Left lung (tissue), 10 donors: ENCODE measurements around the gene IL3RA. TPM values are rescaled to one million over a fixed set of nuclear protein-coding genes. Genes with fewer than 3 reads are reported as not detected.
"Not testable (repeated sequence)": the region's sequence is repeated elsewhere in the genome, so short reads cannot be mapped to it uniquely, and the experiment has no call there.

ENCODE experiments used
- ATAC-seq: fragments of 200-7000 bp; cut with Tn5 transposase; one replicate; pipeline ENCODE4 v1.9.1; 2020; ENCODE audit warnings: moderate library complexity
- DNase-seq, 4 donors: peaks; one replicate each; pipeline ENCODE4 v3.0.0-alpha.2; 2013 to 2020
- H3K27ac ChIP-seq, 2 donors: fragments of 200-600 bp; sonication (generic) in 1 of 2; one replicate each; pipeline versions ENCODE4 v1.5.0 to v1.8.0; 2020 to 2021
- H3K27me3 ChIP-seq, 2 donors: fragments of 200-600 bp; sonication (generic) in 1 of 2; one replicate each; pipeline versions ENCODE4 v1.5.0 to v1.8.0; 2020 to 2021
- H3K36me3 ChIP-seq, 2 donors: fragments of 200-600 bp; sonication (generic) in 1 of 2; one replicate each; pipeline versions ENCODE4 v1.5.0 to v1.8.0; 2020 to 2021
- H3K4me1 ChIP-seq, 2 donors: fragments of 200-600 bp; one replicate each; pipeline ENCODE4 v1.8.0; 2021
- H3K4me3 ChIP-seq, 2 donors: fragments of 200-600 bp; sonication (generic) in 1 of 2; one replicate each; pipeline versions ENCODE4 v1.5.0 to v1.8.0; 2020 to 2021; ENCODE audit warnings: mild to moderate bottlenecking in 1 of 2
- H3K9me3 ChIP-seq, 2 donors: fragments of 200-600 bp; sonication (generic) in 1 of 2; one replicate each; pipeline versions ENCODE4 v1.5.0 to v1.8.0; 2020 to 2021
- intact Hi-C, 2 donors: fragments of 100-400 bp; cut with DNase I; formaldehyde crosslinking; loops; one replicate each; pipeline versions ENCODE4 v1.11.2 to v1.14.2; 2022
- polyA plus RNA-seq, 6 donors: library from polyadenylated mRNA; unstranded; fragments of 120-200 nt; gene quantifications; one replicate each; pipeline ENCODE4 v1.2.1, GENCODE V29; 2013; ENCODE audit not compliant: insufficient read length in 6 of 6
- total RNA-seq, 2 donors: library from RNA; stranded (reverse); fragmentation: NEBNext Ultra II Directional; extraction: Animal tissue kit (Norgen Biotek cat#: 25700); gene quantifications; one replicate each; pipeline ENCODE4 v1.2.1, GENCODE V29; 2021
- TF ChIP-seq, protein P1 (sequence below), 2 donors: fragments of 200-600 bp; sonication (generic) in 1 of 2; IDR thresholded peaks; one replicate each; pipeline versions ENCODE4 v1.5.0 to v1.8.0; 2021; ENCODE audit warnings: antibody characterized with exemption in 2 of 2
- donor health status: DM: no; HTN: yes; CAD: no.
- donor health status: DM: no; HTN: no; CAD: no.

Gene IL3RA
- total and polyA plus RNA-seq, 8 donors: 13.9 to 26.6 (median 24.5) TPM

- Histone ChIP-seq H3K36me3 (peaks cover 0 to 36% of the 10 kb centered on the region in 2 donors), H3K4me3 (no peak overlapping the region), H3K27me3 (no peaks in the 10 kb centered on the region), H3K4me1 (no peaks in the 10 kb centered on the region), H3K27ac (no peak overlapping the region), H3K9me3 (peaks cover 0 to 13% of the 10 kb centered on the region in 2 donors)
- DNase-seq (no peak), ATAC-seq (no peak)
- intact Hi-C loops: no loop called here
- TF ChIP-seq, protein P1, sequence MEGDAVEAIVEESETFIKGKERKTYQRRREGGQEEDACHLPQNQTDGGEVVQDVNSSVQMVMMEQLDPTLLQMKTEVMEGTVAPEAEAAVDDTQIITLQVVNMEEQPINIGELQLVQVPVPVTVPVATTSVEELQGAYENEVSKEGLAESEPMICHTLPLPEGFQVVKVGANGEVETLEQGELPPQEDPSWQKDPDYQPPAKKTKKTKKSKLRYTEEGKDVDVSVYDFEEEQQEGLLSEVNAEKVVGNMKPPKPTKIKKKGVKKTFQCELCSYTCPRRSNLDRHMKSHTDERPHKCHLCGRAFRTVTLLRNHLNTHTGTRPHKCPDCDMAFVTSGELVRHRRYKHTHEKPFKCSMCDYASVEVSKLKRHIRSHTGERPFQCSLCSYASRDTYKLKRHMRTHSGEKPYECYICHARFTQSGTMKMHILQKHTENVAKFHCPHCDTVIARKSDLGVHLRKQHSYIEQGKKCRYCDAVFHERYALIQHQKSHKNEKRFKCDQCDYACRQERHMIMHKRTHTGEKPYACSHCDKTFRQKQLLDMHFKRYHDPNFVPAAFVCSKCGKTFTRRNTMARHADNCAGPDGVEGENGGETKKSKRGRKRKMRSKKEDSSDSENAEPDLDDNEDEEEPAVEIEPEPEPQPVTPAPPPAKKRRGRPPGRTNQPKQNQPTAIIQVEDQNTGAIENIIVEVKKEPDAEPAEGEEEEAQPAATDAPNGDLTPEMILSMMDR (IDR thresholded peaks at IDR 0.05): no peak
Observed at GRCh38 chrX:1361910-1362309, 25.3 kb downstream of the IL3RA start.

- ATAC-seq, H3K4me3 ChIP-seq, H3K4me1 ChIP-seq, H3K9me3 ChIP-seq, intact Hi-C loops, H3K27me3 ChIP-seq, H3K27ac ChIP-seq: not testable (repeated sequence)
- DNase-seq: peak in 1 of 4 donors; percentile 36
- peaks cover 0 to 18% of the 10 kb centered on the region in 2 donors for H3K36me3 ChIP-seq
Observed at GRCh38 chrX:1366363-1366762, 29.8 kb downstream of the IL3RA start.

GRCh38 chrX:1368385-1368698 is 31.8 kb downstream of the IL3RA start:
- intact Hi-C loops: no loop called here
- Histone ChIP-seq H3K4me3 (no peak overlapping the region), H3K4me1 (no peaks in the 10 kb centered on the region), H3K36me3 (peaks cover 0 to 13% of the 10 kb centered on the region in 2 donors), H3K27ac (no peak overlapping the region), H3K27me3 (no peaks in the 10 kb centered on the region), H3K9me3 (no peaks in the 10 kb centered on the region)
- DNase-seq: no peak
- TF ChIP-seq, protein P1 (IDR thresholded peaks at IDR 0.05): no peak
- ATAC-seq: no peak

DNA sequence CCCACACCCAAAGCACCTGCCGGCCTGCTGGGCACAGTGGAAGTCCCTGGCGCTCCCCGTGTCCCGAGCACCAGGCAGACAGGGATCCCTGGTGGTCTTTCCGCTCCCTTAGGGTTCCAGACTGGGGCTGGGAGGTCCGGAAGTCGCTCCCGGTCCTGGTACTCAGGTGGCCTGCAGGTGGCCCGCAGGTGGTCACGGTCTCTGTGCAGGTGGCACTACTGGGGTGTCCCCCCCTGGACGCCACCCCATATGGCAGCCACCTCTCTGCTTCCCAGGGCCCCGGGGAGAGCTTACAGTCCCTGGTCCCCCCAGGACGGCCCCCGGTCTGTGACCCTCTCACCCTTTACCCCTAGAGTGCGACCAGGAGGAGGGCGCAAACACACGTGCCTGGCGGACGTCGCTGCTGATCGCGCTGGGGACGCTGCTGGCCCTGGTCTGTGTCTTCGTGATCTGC is 41.7 kb downstream of the IL3RA start:
- DNase-seq: peak in 1 of 4 donors; percentile 77
- H3K36me3 ChIP-seq: peaks cover 0 to 33% of the 10 kb centered on the region in 2 donors
- H3K27me3 ChIP-seq: no peaks in the 10 kb centered on the region
- TF ChIP-seq, protein P1 (IDR thresholded peaks at IDR 0.05): no peak
- intact Hi-C loops: no loop called here
- H3K4me1 ChIP-seq: no peaks in the 10 kb centered on the region
- ATAC-seq: no peak
- no peaks in the 10 kb centered on the region for H3K9me3 ChIP-seq
- no peak overlapping the region for H3K27ac ChIP-seq
- no peak overlapping the region for H3K4me3 ChIP-seq

- no peak overlapping the region for H3K4me3 ChIP-seq
- peaks cover 2 to 57% of the 10 kb centered on the region in 2 donors for H3K36me3 ChIP-seq
- TF ChIP-seq, protein P1 (IDR thresholded peaks at IDR 0.05): no peak
- DNase-seq (peak in 1 of 4 donors; percentile 56), ATAC-seq (no peak)
- no peak overlapping the region for H3K27ac ChIP-seq
- H3K9me3 ChIP-seq: no peaks in the 10 kb centered on the region
- peaks cover 0 to 2% of the 10 kb centered on the region in 2 donors for H3K4me1 ChIP-seq
- intact Hi-C loops: no loop called here
- no peaks in the 10 kb centered on the region for H3K27me3 ChIP-seq
Observed at GRCh38 chrX:1380672-1381233, 44.2 kb downstream of the IL3RA start.
